GM12878 (cell line): ENCODE results near the gene ANO8. TPM values are rescaled to one million over a fixed set of nuclear protein-coding genes. Genes with fewer than 3 reads are reported as not detected.

Source experiments
- ATAC-seq: fragments of 200-7000 bp; cut with Tn5 transposase; 3 replicates; pipeline ENCODE4 v1.9.1; 2020; ENCODE audit warnings: mild to moderate bottlenecking, moderate library complexity
- BruUV-seq: library from RNA; stranded (reverse); fragments of 400-500 nt; replicated peaks from 2 replicates; lab custom pipeline; 2021; lab: Mats Ljungman, UMichigan
- CTCF ChIA-PET: fragments of 300-600 bp; sonication (Branson Sonifier 250); formaldehyde crosslinking; extraction: SDS; loops from one replicate; lab custom pipeline; 2021; ENCODE audit warnings: inconsistent platforms; lab: Yijun Ruan, JAX
- POLR2A ChIA-PET: fragments of 350-600 bp; formaldehyde crosslinking; extraction: SDS; loops from one replicate; lab custom pipeline; 2021; ENCODE audit warnings: inconsistent platforms; lab: Charles Lee
- RAD21 ChIA-PET: fragments of 300-600 bp; sonication (Branson Sonifier 250); formaldehyde crosslinking; loops from one replicate; lab custom pipeline; 2023; ENCODE audit warnings: antibody characterized with exemption; ENCODE audit not compliant: unreplicated experiment; lab: Charles Lee
- SMC1A ChIA-PET: fragments of 300-600 bp; sonication (Branson Sonifier 250); formaldehyde crosslinking; loops from one replicate; lab custom pipeline; 2023; ENCODE audit not compliant: unreplicated experiment, uncharacterized antibody; lab: Charles Lee
- DNase-seq: peaks from one replicate; pipeline ENCODE4 v3.0.0-alpha.2; 2011; ENCODE audit warnings: low read depth, low spot score
- FAIRE-seq: peaks from 3 replicates; lab custom pipeline; 2011; peaks lifted over from hg19 to GRCh38; lab: Jason Lieb, UNC
- H2AFZ ChIP-seq: 2 replicates; pipeline ENCODE4 v1.6.0; 2011; ENCODE audit warnings: low read depth, low read length, control low read depth; ENCODE audit not compliant: control insufficient read depth
- H3K27ac ChIP-seq: 2 replicates; pipeline ENCODE4 v1.5.1; 2011; ENCODE audit warnings: control low read depth; ENCODE audit not compliant: control insufficient read depth, insufficient read depth
- H3K27me3 ChIP-seq, 2 experiments: replicated peaks in 1 of 2; 2 replicates each; pipeline versions ENCODE4 v1.6.0 to v1.6.1; 2011; ENCODE audit warnings: low read length in 1 of 2; ENCODE audit not compliant: control insufficient read depth in 2 of 2, insufficient read depth in 2 of 2
- H3K36me3 ChIP-seq, 2 experiments: 2 replicates each; pipeline ENCODE4 v1.5.1; 2011; ENCODE audit warnings: low read length in 1 of 2; ENCODE audit not compliant: control insufficient read depth in 2 of 2, insufficient read depth in 2 of 2
- H3K4me1 ChIP-seq: 2 replicates; pipeline ENCODE4 v1.6.1; 2011; ENCODE audit warnings: mild to moderate bottlenecking, low read length, moderate library complexity, mixed read lengths; ENCODE audit not compliant: control insufficient read depth, insufficient read depth
- H3K4me2 ChIP-seq: 2 replicates; pipeline ENCODE4 v1.6.0; 2011; ENCODE audit warnings: control low read depth; ENCODE audit not compliant: control insufficient read depth, insufficient read depth
- H3K4me3 ChIP-seq: fragments of 200-600 bp; sonication (generic); 2 replicates; pipeline ENCODE4 v1.5.1; 2016
- H3K79me2 ChIP-seq: 2 replicates; pipeline ENCODE4 v1.6.0; 2011; ENCODE audit warnings: low read length; ENCODE audit not compliant: control insufficient read depth, insufficient read depth
- H3K9ac ChIP-seq: 2 replicates; pipeline ENCODE4 v1.8.0; 2011; ENCODE audit warnings: low read length, control low read depth, mixed read lengths; ENCODE audit not compliant: control insufficient read depth, insufficient read depth
- H3K9me3 ChIP-seq: replicated peaks from 3 replicates; pipeline ENCODE4 v1.5.1; 2011; ENCODE audit warnings: mild to moderate bottlenecking, low read length; ENCODE audit not compliant: control insufficient read depth, insufficient read depth
- H4K20me1 ChIP-seq: 2 replicates; pipeline ENCODE4 v1.6.0; 2011; ENCODE audit not compliant: control insufficient read depth, insufficient read depth
- BMI1 ChIP-seq: fragments of 450-650 bp; IDR thresholded peaks from 2 replicates; pipeline ENCODE4 v1.6.1; 2016; ENCODE audit warnings: mild to moderate bottlenecking, moderate library complexity, borderline replicate concordance
- CHD2 ChIP-seq: IDR thresholded peaks from 2 replicates; pipeline ENCODE4 v1.6.1; 2011; ENCODE audit warnings: low read depth, low read length, improper control_type of control experiment, borderline replicate concordance
- EGR1 ChIP-seq, 2 experiments: IDR thresholded peaks; 1 replicate in 1 of 2; 2 replicates in 1 of 2; pipeline ENCODE4 v1.6.1; 2011 to 2012; ENCODE audit warnings: low read depth in 2 of 2, low read length in 2 of 2, borderline replicate concordance in 1 of 2, mild to moderate bottlenecking in 1 of 2, moderate library complexity in 1 of 2
- IRF5 ChIP-seq: fragments of 450-650 bp; IDR thresholded peaks from 2 replicates; pipeline ENCODE4 v1.6.1; 2017; ENCODE audit warnings: borderline replicate concordance
- NBN ChIP-seq: fragments of 450-650 bp; IDR thresholded peaks from 2 replicates; pipeline ENCODE4 v1.6.1; 2016
- WGBS: methylation state at CpG from one replicate; pipeline ENCODE4 v1.1.6; 2016; ENCODE audit warnings: low lambda C conversion rate; ENCODE audit not compliant: insufficient replicate concordance, insufficient coverage; ENCODE audit errors: missing lambda C conversion rate; 5-methylcytosine and 5-hydroxymethylcytosine counted together
- in situ Hi-C: fragments of 300-500 bp; cut with MboI; formaldehyde crosslinking; loops from 9 replicates; pipeline ENCODE4 v1.14.3; 2018; ENCODE audit warnings: mixed read lengths
- intact Hi-C: fragments of 100-400 bp; cut with micrococcal nuclease; formaldehyde crosslinking; loops from one replicate; pipeline ENCODE4 v1.14.2; 2022; ENCODE audit not compliant: unreplicated experiment
- polyA plus RNA-seq, 11 experiments: library from polyadenylated mRNA; depleted of rRNA in 4 of 11; unstranded in 6 of 11; stranded (reverse) in 5 of 11; fragments of >200 nt; fragmentation: Nextera tagmentation in 4 of 11; fragmentation: Illumina TruSeq in 1 of 11; extraction: Ambion mirVana in 4 of 11; extraction: Trizol in 1 of 11; gene quantifications; 1 replicate in 1 of 11; 2 replicates in 10 of 11; pipeline versions ENCODE4 v1.2.1 to v1.2.3, GENCODE V29; 2011 to 2016; ENCODE audit warnings: inconsistent platforms in 2 of 11, missing spikeins in 2 of 11, low read depth in 1 of 11
- total RNA-seq, 4 experiments: library from RNA; depleted of rRNA in 3 of 4; stranded (reverse); fragments of >200 nt in 3 of 4; fragmentation: Illumina TruSeq in 1 of 4; extraction: Trizol in 1 of 4; gene quantifications; 2 replicates each; pipeline versions ENCODE4 v1.2.1 to v1.2.3, GENCODE V29; 2013 to 2021

ANO8 gene
- total and polyA plus RNA-seq, 10 of the 15 experiments (the other 5 are each of a cell fraction or from before 2014, with no cell fraction given), result 0.04 to 6.7 (median 1.1) TPM

- Histone ChIP-seq H4K20me1 (no peaks in the 10 kb centered on the region), H3K36me3 (no peaks in the 10 kb centered on the region), H3K4me1 (peaks cover 16% of the 10 kb centered on the region), H3K4me2 (peak overlapping the region; percentile 97), H3K27ac (peak overlapping the region; percentile 69), H3K9ac (peak overlapping the region; percentile 73), H3K4me3 (peak overlapping the region; percentile 96), H3K79me2 (peaks cover 11% of the 10 kb centered on the region), H2AFZ (peak overlapping the region; percentile 70), H3K27me3 (no peaks in the 10 kb centered on the region), H3K9me3 (no peaks in the 10 kb centered on the region; the same call in 2 of the 3 replicates)
- intact Hi-C loops (loop anchor here (10.0 kb wide), 1 partner anchor 408 kb away; no protein-coding TSS in a partner anchor), in situ Hi-C loops (no loop called here)
- DNase-seq, result no peak
- CTCF ChIA-PET, result interaction anchor here (0.6 to 5.0 kb wide), 2 partner anchors 9 to 86 kb away, joined by 3 to 43 read pairs; no protein-coding TSS in a partner anchor
- WGBS, result 18% methylated on average over 23 of the region's 29 CpGs
- FAIRE-seq, result no peak
- no peak; the same call in 2 of the 3 replicates for ATAC-seq
- BruUV-seq, result no TSS peak
- RAD21 ChIA-PET, result interaction anchor here (0.7 to 1.1 kb wide), 5 partner anchors 8 to 86 kb away, joined by 3 to 7 read pairs (median 3); partner anchors contain the start of gene BABAM1
- POLR2A ChIA-PET, result interaction anchor here (1.3 to 2.9 kb wide), 2 partner anchors 33 to 103 kb away, joined by 5 to 12 read pairs; partner anchors contain the start of genes ANO8 and BST2
- TF ChIP-seq CHD2, result no peak
- peak; percentile 33; the same call in 1 of the 2 replicates for TF ChIP-seq BMI1
- no peak for TF ChIP-seq NBN
- no peak for TF ChIP-seq IRF5
- TF ChIP-seq EGR1 (IDR thresholded peaks at IDR 0.05; ENCODE audit: borderline replicate concordance in 1 of 2, low read depth in 2 of 2, low read length in 2 of 2), result peak in 1 of 2 experiments; percentile 27; a peak in 1 of 3 replicates
- SMC1A ChIA-PET, result interaction anchor here (1.0 to 1.7 kb wide), 4 partner anchors 9 to 228 kb away, joined by 3 to 4 read pairs (median 3); partner anchors contain the start of gene BABAM1
Measured at GRCh38 chr19:17302391-17303166, 32.1 kb downstream of the ANO8 start.
